GM12801 (cell line): ENCODE data around the gene ITPKA.

ENCODE experiments used
- TF ChIP-seq, protein P1 (sequence below): IDR thresholded peaks from one replicate; pipeline ENCODE4 v1.5.1; 2011; ENCODE audit warnings: control low read depth; ENCODE audit not compliant: insufficient read length; ENCODE audit errors: extremely low read depth

ITPKA gene

DNA sequence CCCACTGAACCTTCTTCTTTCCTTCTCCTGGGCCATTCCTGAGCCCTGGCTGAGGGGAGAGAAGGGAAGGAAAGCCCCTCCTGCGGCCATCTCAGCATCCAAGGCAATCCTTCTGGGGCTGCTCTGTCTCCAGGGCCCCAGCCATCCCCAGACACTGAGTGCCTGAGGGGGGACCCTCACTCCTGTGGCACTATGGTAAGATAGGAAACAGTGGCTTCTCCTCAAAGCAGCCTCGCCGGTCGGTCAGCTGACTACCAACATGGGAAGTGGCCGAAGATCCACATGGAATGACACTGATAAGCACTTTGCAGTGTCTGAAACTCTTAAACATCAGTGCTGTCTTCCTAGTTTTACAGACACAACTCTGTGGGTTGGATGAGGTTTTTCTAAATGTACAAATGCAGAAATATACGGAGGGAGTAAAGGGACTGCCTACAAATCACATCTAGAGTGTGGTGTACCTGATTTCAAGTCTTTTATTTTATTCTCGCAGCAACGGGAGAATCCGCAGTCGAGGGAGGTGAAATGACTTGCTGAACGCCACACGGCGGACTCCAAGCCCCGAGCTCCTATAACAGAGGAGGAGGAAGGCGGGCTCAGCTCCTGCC, 973 bp upstream of the ITPKA start:
- TF ChIP-seq, protein P1, sequence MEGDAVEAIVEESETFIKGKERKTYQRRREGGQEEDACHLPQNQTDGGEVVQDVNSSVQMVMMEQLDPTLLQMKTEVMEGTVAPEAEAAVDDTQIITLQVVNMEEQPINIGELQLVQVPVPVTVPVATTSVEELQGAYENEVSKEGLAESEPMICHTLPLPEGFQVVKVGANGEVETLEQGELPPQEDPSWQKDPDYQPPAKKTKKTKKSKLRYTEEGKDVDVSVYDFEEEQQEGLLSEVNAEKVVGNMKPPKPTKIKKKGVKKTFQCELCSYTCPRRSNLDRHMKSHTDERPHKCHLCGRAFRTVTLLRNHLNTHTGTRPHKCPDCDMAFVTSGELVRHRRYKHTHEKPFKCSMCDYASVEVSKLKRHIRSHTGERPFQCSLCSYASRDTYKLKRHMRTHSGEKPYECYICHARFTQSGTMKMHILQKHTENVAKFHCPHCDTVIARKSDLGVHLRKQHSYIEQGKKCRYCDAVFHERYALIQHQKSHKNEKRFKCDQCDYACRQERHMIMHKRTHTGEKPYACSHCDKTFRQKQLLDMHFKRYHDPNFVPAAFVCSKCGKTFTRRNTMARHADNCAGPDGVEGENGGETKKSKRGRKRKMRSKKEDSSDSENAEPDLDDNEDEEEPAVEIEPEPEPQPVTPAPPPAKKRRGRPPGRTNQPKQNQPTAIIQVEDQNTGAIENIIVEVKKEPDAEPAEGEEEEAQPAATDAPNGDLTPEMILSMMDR: no peak

DNA sequence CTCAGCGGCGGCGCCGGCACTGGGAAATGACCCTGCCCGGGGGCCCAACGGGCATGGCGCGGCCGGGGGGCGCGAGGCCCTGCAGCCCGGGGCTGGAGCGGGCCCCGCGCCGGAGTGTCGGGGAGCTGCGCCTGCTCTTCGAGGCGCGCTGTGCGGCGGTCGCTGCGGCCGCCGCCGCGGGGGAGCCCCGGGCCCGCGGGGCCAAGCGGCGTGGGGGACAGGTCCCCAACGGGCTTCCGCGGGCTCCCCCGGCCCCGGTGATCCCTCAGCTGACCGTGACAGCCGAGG, 172 bp downstream of the ITPKA start:
- TF ChIP-seq, protein P1: no peak

DNA sequence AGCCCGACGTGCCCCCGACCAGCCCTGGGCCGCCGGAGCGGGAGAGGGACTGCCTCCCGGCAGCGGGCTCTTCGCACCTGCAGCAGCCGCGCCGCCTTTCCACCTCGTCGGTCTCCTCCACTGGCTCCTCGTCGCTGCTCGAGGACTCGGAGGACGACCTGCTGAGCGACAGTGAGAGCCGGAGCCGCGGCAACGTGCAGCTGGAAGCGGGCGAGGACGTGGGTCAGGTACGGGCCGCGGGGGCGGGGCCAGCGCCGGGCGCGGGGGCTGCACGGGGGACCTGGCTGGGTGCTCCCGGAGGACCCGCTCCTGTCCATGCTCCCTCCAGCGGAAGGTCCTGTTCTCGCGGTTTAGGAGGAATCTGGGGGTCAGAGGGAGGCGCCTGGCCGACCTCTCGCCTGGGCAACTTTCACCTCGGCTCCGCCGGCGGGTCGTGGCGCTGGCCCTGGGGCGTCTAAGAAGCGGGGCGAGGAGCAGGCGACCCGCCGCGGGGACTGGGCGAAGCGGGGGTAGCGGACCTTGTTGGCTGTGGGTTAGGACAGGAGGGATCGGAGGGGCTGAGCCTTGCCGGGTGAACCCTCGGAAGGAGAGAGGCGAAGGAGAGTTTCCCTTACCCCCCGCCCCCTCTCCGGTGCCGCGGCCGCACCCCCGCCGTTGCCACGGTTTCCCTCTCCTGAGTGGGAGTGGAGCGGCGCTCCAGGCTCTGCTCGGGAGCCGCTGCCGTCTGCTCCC, 682 bp downstream of the ITPKA start:
- TF ChIP-seq, protein P1: no peak

DNA sequence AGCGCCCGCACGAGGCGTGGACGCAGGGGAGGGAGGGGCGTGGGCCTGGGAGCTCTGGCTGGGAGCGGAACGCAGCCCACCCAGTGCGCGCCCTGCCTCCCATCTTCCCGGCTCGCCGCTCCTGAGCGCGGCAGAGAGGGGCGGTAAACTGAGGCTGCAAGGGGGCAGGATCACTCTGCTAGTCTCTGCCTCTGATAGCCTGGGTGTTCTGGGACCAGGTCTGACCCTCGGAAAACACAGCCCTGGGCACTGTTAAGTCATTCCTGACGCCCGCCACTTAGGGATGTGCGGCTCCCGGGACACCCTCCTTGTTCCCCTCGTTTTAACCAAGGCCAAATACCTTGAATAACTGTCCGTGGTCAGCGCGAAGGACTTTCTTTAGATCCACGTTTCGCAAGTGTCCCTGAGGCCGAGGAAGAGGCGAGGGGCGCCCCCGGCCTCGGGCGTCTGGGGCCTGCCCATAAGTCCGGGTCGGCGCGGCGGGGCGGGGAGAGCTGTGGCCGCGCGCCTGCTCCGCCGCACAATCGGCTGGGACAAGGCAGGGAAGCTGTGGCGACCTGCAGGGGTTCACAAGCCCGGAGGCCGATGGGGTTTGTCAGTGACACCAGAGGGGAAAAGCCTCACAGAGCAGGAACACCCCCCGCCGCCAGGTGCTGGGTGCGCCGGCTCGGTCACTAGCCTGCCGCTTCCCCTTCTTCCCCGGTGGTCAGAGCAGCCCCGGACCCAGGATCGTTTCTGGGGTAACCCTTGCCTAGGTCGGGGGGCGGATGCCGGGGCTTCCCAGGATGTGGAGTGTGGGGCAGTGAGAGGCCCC, 1.5 kb downstream of the ITPKA start:
- TF ChIP-seq, protein P1: no peak

DNA sequence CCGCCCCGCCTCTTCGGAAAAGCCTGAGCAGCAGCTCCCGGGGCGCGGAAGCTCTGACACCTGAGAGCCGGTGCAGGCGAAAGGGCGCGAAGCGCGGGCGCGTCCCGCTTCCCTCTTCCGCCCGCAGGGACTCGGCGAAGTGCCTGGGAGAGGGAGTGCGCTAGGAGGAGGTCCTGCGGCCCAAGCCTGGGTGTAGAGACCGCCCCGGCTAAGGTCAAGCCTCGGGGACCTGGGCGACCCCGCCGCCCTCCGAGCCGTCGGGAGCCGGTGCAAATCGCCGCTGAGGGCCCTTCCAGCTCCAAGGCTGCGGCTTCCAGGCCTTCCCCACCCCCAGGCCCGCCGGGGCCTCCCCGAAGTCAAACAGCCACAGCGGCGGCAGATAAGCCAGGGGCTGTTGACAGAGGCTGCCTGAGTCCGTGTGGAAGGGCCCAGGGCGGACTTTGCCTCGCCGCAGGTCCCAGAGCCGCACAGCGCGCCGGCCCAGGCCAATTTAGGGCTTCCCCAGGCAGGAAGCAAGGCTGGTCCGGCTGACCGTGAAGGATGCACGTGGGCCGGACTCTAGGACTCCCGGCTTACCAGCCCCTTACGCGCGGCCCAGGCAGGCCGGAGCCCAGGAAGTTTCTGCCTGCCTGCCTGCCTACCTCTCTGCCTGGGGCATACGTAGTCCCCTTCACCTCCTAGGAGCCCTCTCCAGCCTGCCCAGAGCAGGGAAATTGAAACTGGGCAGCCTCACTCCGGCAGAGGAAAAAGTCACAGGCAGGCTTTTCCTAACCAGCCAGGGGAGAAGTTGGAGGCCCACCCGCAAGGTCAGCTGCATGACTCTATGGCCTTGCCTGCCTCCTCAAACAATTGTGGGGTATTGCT, 2.3 kb downstream of the ITPKA start:
- TF ChIP-seq, protein P1: no peak

DNA sequence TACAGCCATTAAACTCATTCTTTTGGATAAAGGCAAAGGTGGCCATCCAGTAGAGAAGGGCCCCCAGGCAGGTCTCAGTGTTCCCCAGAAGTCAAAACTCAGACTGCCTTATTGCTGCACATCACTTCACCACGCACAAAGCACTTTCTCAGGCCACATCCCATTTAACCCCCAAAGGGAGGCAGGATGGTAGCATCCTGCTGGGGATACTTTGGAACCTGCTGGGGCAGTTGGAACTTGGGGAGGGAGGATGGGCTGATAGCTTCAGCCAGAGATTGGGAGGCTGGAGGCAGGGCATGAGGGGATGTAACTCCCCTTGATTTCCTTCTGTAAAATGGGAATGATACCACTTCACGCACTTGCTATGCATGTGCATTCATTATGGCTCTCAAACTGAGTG, 5.0 kb downstream of the ITPKA start:
- TF ChIP-seq, protein P1: no peak

DNA sequence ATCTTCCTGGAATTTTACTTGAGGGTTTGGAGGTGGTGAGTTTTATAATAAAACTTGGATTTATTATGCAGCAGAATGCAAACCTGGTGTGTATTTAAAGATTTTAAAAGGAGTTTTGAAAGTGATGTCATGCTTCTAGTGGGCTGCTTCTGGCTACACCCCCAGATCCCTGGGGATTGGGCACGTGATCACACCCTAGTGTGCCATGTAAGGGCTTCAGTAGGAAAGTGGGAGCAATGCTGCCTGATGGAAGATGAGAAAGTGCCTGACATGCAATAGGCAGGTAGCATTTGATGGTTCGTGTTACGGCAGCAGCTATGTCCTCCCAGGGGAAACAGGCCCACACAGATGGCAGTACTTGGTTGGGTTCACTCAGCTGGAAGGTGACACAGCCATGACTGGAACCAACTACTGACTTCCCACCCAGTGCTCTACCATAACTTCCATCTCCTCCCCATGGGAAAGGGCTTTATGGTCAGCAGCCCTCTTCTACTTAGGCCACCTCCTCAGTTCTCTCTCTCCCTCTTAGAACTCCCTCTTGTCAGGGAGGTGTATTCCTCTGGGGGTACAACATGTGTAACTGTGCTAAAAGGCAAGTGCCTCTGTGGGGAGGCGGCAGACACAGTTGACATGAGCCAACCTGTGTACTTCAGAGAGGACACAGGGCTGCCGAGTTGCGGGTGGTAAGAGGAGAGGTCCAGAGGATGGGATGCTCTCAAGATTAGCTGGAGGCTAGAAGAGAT, 5.6 kb downstream of the ITPKA start:
- TF ChIP-seq, protein P1: no peak
